Fibroblast of upper back skin (primary cell): ENCODE results near the gene RRP15.
A peak's percentile ranks its signal among the peaks of the same experiment; 100 is the strongest.
"Not testable (repeated sequence)": the region's sequence is repeated elsewhere in the genome, so short reads cannot be mapped to it uniquely, and the experiment has no call there.

Experiments
- DNase-seq: peaks from one replicate; pipeline ENCODE4 v3.0.0-alpha.2; 2013

RRP15 gene

DNA sequence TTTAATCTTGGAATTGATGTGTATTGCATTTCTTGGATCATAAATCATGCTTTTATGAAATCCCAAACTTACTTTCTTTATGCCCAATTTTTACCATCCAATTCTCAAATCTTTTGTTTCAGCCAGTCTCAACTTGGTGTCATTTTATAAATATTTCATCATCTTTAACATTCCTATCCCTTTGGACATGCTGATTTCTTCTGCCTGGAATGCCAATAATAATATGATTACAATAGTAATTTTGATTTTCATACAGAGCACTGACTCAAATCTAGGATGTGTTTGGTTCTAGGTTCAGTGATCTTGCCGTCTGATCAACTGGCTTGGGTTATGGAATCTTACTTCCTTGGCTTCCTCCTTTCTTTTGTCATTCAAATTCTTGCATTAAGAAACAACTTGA, 12.8 kb downstream of the RRP15 start:
- peak; percentile 40 for DNase-seq

DNA sequence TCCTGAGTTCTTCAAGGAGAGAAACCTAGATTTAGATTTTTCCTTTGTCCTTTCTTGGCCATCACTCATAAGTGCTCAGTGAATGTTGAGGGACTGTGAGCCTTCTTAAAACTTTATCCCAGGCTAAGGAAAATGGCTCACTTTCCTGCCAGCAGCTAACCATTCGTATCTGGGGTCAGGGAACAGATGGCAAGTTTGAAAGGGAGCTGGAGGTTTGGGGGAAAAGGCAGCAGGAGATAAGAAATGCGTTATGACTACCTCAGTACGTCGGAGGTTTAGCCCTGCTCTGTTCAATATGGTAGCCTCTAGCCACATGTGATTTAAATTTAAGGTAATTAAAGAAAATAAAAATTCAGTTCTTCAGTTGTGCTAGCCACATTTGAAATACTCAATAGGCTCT, 13.3 kb downstream of the RRP15 start:
- no peak for DNase-seq

DNA sequence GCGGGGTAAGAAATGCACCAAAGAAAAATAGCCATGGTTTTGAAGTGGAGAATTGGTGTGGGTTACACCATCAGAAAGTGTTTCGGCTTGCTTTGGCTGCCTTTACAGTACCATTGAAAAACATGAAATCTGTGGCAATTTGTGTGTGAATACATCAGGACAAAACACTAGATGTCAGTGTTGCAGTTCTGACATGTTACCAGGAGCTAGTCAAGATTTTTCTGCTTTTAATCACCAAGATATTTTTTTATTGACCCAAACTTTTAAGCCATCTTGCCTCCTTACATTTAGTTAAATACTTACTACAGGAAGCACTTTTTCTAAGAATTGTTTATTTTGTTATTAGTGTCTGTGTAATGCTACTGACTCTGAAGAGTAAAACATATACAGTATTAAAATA, 14.3 kb downstream of the RRP15 start:
- DNase-seq = peak; percentile 68

DNA sequence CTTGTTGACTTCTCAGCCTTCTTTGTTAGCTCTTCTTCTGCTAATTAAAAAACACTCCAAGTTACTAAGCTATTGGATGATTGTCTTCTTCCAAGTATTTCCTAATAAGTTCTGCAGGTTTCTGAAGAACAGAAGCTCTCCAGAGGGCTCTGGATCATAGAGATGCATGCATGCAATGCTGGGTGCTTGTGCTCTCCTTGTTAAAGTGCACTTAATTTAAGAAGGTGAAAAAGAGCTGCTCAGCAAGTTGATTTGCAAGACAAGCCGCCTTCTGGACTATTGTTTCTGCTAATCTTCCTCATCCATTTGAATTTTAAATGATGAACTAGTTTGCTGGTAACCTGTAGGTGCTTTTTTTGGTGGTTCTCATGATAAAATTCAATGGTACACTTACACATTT, 16.1 kb downstream of the RRP15 start:
- DNase-seq = no peak

DNA sequence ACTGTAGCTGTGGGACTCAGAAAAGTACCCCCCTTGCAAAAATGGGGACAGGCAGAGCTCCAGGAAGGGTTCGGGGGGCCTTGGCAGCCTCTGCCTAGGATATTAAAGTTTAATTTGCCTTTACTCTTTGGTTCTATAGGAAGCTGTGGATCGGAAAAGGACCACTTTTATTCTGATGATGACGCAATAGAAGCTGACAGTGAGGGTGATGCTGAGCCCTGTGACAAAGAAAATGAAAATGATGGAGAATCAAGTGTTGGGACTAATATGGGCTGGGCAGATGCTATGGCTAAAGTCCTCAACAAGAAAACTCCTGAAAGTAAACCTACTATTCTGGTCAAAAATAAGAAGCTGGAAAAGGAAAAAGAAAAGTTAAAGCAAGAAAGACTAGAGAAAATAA, 17.1 kb downstream of the RRP15 start:
- DNase-seq = no peak

DNA sequence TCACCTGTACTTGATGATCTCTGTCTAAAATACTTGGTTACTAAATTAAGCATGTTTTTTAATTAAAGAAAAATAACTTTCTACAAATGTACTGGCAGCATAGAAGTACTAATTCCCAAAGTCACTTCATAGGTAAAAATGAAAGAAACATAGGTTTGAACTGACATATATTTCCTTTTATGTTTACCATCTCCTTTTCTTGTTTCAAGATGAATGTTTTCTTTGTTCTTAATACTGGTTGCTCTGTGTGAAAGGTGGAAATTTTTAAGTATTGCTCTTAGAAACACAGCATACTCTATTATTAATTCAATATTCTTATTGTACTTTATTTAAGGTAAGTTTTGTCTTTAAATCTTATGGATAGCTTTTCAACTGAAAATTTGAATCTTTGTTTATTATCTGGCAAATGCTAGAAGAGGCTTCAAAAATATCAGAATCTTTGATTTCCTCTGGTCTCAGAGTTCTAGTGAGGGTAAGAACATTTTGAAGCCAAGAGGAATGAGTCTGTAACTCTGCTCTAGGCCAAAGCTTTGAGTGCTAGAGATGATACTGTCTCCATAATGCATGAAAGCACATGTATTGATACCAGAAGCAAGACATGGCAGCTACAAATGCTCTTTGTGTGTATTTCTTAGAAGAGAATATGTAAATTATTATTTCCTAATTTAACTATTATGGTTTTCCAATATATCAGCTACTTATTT, 18.2 kb downstream of the RRP15 start:
- DNase-seq = no peak

DNA sequence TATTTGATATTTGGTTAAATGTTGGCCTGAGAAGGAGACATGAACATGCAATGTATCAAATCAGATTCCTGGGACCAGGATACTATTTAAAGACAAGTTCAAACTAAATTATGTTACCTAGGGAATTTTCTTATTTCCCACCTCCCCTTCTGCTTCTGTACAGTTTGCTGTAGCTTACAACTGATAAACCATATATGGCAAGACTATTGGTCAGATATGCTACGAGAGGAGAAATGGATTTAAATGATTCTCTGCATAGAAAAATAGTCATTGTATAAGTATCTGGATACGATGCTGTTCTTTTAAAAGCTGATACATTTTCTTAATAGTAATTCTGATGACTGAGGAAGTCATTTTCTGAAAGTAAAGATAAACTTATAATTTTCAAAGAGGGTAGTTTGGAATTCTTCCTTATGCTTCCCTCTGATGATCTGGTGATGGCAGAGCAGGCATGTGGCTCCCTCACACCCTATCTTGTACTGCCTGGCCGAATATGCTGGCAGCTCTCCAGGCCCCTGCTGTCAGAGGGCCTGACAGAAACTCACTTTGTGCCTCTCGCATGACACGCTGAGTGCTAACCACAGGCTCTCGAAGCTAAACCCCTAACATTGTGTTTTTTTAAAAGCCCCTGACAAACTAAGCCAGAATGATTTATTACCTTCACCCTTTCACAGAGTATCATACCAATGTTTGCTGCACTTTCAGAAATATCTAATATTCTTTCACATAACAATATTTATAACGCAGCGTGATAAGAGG, 19.4 kb downstream of the RRP15 start:
- peak; percentile 70 for DNase-seq

DNA sequence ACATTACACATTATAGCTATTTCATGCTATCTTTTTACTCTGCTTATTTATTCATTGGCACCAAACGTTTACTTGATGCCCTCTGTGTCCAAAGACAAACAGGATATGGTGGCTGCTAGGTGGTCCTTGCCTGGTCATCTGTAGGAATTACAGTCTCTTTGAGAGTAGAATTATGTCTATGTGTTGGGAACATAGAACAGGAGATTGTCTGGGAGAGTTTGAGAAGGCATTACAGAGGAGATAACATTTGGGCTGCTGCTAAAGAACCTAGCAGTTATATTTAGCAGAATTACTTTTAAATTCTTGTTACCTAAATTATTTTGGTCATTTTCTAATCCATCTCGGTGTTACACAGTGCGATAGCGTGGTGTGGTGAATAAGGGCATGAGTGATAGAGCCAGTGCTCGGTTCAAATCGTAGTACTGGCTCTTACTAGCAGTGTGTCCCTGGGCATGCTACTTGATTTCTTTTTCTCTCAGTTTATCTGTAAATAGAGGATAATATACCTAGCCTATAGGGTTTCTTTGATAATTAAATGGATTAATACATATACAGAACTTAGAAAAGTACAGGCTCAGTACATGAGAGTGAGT, 20.5 kb downstream of the RRP15 start:
- no peak for DNase-seq

DNA sequence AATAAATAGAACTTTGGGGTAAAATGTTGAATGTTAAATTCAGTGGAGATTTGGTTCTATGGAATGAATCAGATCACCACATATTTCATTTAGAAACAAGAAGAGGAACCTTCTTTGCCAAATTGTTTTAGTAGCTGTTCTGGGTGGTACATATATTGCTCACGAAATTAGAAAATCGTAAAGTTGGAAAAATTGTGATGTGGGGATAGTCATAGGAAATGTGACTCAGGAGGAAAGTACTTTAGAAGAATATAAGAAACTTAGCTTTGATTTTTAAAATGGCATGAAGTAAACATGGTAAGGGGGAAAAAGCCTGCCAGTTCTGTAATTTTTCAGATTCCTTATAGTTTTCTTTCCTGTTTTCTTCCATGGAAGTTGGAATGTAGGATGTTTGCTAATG, 27.4 kb downstream of the RRP15 start:
- DNase-seq = peak; percentile 18

DNA sequence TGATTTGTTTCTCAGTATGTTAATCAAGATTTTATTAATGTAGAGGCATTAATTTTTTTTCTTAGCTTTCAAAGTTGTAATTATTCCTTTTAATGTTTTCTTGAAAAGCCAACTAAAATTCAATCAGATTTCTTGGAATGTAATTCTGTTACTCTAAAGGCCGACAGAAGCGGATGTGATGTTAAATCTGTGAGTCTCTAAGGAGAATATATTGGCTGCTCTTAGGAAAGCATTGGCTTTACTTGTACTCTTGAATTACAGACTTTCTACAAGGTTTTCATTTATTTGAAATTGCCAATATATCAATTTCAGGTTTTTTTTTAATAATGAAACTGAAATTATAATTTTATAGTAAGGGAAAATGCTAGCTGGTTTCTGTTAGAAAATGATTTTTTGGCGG, 29.2 kb downstream of the RRP15 start:
- DNase-seq = no peak

DNA sequence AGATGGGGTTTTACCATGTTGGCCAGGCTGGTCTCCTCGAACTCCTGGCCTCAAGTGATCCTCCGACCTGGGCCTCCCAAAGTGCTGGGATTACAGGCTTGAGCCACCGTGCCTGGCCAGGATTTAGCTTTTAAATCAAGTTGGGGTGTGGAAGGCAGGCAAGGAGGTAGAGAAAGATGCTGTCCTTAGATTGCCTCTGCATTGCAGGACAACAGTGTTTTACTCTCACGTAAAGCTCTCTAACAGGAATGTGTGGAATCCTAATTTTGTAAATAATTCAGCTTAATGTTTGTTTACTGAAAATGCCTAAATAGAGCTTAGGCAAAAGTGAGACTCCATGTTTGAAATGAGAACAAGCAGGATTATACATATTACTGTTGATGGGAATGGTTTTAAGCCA, 30.5 kb downstream of the RRP15 start:
- DNase-seq = no peak

DNA sequence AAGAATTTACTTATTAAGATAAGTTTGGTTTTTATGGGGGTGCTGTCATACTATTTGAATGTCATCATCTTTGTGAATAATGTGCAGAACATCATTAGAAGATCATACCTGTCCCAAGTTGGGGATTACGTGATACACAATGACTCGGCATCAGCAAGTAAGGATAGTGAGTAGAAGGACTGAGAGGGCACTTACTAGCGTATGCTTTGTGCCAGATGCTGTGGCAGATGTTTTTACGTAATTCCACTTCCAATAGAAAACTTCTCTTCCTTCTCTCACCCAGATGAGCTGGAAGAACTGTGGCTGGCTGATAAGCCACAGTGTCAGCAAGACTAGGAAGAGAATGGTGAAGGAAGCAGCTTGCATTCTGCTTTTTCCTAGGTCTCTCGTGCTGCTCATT, 32.0 kb downstream of the RRP15 start:
- no peak for DNase-seq

DNA sequence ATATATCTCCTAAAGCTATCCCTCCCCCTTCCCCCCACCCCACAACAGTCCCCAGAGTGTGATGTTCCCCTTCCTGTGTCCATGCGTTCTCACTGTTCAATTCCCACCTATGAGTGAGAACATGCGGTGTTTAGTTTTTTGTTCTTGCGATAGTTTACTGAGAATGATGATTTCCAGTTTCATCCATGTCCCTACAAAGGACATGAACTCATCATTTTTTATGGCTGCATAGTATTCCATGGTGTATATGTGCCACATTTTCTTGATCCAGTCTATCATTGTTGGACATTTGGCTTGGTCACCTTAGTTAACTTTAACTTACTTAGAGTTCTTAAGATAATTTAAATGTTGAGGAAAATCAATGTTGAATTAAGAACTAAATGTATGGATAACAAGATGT, 35.1 kb downstream of the RRP15 start:
- not testable (repeated sequence) for DNase-seq

DNA sequence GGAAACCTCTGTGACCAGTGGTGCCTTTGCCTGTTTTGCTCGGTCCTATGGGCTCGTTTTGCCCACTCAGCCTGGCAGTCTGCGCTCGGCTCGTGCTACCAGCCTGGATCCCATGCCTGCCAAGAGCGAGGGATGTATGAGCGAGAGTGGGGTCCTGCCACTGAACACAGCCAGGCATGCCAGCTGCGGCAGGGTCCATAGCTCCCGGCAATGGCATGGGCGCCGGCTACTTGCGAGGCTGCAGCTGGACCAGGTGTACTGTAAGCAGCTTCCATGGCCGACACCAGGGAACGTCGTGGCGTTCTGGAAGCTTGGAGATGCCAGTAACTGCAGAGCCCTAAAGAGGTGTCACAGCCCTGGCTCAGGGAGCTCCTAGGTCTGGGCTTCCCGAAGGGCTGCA, 37.7 kb downstream of the RRP15 start:
- no peak for DNase-seq

DNA sequence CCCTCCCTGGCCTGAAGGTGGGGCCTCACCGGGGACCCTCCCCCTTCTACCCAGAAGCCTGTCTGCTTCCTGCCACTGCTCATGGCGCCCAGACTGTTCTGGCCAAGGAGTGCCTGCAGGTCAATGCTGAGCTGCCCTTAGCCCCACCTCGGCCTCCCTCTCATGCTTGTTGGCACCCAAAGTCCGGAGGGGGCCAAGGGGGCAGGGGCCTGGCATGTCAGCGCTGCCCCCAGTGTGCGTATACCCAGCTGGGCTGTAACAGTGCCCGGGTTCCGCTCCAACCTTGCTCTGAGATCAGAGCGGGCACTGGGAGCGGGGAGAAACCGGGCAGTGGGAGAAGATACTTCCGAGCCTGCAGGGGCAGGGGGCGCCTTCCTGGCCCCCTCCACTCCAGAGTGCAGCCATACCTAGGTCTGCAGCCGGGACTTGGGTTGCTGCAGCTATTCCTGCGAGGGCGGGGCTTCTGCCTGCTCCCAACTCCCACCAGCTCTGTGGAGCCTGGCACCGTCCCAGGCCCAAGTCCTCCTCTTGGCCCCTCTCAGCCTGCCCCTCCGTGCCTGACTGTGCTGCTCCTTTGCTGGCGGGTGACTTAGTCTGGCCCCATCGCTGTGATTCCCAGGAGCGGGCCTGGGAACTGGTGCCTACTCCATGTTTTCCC, 38.6 kb downstream of the RRP15 start:
- DNase-seq = no peak

DNA sequence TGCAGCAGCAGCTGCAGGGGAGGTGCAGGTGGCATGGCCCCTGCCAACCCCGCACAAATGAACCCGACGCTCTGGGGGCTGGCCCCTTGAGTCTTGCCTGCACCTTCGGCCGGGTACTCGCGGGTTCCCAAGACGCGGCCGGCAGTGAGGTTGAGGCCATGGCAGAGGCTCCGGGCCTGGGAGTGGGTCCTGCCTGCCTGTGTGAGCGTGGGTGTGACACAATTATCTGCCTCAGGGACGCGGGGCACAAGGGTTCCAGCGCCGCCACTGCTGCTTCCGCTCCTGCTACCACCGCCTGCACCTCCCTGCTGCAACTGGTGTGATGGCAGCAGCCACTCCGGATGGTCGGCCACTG, 39.1 kb downstream of the RRP15 start:
- DNase-seq = no peak

DNA sequence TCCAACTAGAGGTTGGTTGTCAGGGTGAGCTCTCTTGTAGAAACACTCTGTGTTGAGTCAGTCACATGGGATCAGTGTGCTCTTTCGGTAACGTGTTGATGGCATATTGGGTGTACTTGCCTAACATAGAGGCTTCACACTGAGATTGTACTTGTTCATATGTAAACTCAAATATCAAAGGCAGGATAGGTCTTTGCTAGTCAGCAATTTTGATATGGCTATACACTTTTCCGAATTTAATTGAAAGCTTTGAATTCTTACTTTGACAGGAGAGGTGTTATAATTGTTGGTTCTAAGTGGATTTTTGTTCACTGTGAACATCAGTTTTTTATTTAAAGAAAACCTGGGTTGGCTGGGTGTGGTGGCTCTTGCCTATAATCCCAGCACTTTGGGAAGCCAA, 43.7 kb downstream of the RRP15 start:
- DNase-seq = no peak

DNA sequence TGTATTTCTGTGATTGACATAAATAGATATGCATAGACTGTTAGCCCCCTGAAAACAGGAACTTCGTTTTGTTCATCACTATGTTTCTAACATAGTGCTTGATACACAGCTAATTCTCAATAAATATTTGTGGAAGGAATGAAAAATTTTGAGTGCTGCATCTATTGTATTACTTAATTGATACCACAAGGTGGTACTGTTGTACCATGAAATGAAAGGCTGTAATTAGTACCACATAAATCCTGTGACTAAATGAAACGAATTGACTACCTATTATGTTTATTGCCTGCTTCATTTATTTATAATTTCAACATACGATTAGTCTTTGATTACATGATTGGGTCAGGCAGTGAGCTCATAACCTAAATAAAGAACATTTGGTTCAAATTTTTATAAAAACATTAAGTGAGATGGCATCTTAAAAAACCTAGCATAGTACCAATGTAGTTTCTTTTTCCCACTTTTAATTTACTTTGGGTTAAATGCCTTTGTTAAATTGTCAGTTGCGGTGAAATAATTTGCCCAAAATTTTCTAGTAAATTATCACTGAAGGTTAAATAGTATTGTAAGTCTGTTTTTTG, 45.0 kb downstream of the RRP15 start:
- peak; percentile 50 for DNase-seq

DNA sequence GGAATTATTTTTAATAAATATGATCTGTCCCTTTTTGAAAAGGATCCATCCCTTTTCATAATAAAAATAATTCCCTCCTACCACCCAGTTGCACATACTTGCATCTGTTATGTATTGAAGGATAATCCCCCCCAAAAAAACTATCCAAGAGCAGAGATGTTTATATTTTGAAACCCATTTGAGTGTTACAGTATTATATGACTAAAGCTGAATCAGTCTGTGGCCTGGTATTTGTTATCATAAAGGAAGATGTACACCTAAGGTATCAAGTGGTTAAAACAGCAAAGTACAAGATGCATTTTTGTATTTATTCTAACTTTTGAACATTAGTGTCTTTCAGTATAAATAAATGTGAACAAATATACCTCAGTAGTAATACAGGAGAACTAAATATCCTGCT, 47.3 kb downstream of the RRP15 start:
- no peak for DNase-seq

DNA sequence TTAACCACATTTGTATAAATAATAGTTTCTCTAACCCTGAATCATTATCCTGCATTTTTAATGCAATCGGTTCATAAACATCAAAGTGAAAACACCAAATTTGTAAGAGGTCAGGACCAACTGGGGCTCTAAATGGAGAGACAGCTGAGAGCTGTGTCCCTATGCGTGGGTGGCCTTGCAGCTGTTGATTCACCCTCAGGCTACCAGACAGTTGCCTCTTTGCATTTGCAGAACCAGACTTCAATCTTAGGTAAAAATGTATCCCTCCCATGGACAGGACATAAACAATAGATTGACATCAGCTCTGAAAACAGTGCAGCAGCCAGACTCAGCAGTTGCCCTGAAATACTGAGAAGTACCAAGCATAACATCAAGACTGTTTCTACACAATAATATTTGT, 51.2 kb downstream of the RRP15 start:
- no peak for DNase-seq

DNA sequence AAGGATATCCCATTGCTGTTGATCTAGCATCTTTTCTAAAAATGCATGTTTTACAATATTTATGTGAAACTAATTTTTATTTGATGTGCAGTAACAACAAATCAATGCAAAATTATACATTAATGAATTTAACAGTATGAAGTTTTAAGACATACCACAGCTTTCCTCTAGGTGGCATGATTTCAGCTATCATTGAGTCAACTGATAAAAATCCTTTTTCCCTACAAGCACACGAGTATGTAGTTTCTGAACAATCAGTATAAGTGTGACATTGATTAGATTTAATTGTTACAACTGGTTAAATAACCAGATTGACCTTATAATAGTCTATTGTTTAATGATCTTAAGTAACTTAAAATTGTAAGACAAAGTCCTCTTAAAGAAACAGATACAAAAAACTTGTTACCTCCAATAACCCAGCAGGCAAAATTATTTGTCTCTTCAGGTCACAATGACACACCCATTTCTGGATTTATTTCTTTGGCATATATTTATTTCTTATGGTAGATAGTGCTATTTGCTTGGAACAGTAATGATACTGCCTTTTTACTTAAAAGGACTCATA, 54.3 kb downstream of the RRP15 start:
- DNase-seq = peak; percentile 44

DNA sequence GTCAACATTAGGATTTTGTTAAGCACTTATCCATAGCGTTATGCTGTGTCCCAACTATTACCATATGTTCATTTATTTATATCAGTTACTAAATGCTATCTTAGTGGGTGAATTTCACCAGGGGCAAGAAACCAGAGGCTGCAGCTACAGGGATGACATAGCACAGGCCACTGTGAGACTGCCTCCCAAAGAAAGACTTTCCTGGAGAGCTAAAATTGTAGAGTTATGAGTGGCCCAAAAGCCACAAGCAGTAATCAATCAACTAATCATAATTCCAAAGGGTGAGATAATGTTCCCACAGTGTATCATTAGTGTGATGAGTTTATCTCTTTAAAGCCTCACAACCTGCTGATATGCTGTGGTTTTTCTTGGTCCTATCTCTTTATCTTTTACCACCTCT, 56.2 kb downstream of the RRP15 start:
- DNase-seq = no peak

DNA sequence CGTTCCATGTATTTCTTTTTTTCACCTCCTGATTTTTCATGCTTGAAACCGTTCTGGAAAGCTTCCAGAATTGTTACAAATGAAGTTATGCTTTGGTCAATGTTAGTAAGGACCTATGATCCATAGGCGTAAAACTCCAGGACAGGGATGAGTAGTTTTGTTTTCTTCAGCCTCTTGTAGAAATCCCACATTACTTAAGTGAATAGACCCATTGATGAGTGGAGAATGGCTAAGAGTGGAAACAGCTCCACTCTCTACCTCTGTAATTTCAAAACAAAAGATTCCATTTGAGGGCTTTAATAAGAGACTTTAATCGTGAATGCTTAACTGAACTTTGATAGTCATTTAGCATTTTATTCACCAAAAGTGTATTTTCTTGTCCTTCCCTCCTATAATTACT, 57.0 kb downstream of the RRP15 start:
- no peak for DNase-seq
